ENCODE data around the gene ZFP91. TPM values are rescaled to one million over a fixed set of nuclear protein-coding genes. Genes with fewer than 3 reads are reported as not detected.

The ZFP91 gene
- total and polyA plus RNA-seq, 9 of the 15 experiments (the other 6 are each of a cell fraction or from before 2014, with no cell fraction given) = 17.6 to 58.3 (median 34.0) TPM

DNA sequence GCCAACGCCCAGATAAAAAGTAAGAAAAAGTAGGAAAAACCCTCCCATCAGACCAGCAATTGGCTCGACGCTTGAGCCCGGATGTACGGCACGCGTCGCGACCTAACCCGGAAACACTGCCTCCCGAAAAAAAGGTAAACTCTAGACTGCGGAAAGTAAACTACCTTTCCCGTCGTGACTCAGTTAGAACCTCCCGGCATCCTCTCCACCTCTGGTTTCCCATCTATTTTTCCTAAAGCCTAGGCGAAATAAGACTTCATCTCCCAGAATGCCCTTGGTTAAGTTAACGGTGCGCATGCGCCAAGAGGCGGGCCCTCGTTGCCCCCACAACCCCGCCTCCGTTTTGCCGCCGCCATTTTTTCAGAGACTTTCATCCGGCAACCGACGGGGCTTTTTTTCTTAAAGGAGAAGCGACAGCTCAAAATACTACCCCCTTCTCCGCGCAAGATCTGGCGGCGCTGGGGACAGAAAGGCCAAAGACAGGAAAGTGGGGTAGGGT lies 678 bp upstream of the ZFP91 start (continued):
- TF ChIP-seq, protein P1, sequence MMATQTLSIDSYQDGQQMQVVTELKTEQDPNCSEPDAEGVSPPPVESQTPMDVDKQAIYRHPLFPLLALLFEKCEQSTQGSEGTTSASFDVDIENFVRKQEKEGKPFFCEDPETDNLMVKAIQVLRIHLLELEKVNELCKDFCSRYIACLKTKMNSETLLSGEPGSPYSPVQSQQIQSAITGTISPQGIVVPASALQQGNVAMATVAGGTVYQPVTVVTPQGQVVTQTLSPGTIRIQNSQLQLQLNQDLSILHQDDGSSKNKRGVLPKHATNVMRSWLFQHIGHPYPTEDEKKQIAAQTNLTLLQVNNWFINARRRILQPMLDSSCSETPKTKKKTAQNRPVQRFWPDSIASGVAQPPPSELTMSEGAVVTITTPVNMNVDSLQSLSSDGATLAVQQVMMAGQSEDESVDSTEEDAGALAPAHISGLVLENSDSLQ (IDR thresholded peaks at IDR 0.05) = no peak
- TF ChIP-seq, protein P2, sequence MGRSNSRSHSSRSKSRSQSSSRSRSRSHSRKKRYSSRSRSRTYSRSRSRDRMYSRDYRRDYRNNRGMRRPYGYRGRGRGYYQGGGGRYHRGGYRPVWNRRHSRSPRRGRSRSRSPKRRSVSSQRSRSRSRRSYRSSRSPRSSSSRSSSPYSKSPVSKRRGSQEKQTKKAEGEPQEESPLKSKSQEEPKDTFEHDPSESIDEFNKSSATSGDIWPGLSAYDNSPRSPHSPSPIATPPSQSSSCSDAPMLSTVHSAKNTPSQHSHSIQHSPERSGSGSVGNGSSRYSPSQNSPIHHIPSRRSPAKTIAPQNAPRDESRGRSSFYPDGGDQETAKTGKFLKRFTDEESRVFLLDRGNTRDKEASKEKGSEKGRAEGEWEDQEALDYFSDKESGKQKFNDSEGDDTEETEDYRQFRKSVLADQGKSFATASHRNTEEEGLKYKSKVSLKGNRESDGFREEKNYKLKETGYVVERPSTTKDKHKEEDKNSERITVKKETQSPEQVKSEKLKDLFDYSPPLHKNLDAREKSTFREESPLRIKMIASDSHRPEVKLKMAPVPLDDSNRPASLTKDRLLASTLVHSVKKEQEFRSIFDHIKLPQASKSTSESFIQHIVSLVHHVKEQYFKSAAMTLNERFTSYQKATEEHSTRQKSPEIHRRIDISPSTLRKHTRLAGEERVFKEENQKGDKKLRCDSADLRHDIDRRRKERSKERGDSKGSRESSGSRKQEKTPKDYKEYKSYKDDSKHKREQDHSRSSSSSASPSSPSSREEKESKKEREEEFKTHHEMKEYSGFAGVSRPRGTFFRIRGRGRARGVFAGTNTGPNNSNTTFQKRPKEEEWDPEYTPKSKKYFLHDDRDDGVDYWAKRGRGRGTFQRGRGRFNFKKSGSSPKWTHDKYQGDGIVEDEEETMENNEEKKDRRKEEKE (IDR thresholded peaks at IDR 0.05; ENCODE audit: borderline replicate concordance in 1 of 2, control insufficient read depth in 1 of 2, low read depth in 2 of 2, low read length in 1 of 2) = no peak
- no peak for TF ChIP-seq FOXA3 (CRISPR knock-in tag; conservative IDR thresholded peaks at IDR 0.05 in 1 of 2, IDR thresholded peaks at IDR 0.05 in 1 of 2)
- TF ChIP-seq ETV6 (IDR thresholded peaks at IDR 0.05; ENCODE audit: borderline replicate concordance in 1 of 2, low read depth in 2 of 2, low read length in 1 of 2) = no peak
- TF ChIP-seq ETV6 (CRISPR knock-in tag; IDR thresholded peaks at IDR 0.05; ENCODE audit: borderline replicate concordance) = no peak
- TF ChIP-seq PHF21A (IDR thresholded peaks at IDR 0.05; ENCODE audit: borderline replicate concordance, low read depth) = no peak
- no peak for TF ChIP-seq CCNT2 (IDR thresholded peaks at IDR 0.05; ENCODE audit: borderline replicate concordance, extremely low read depth, insufficient read length, low read depth, low read length)
- TF ChIP-seq RUNX1 (IDR thresholded peaks at IDR 0.05; ENCODE audit: low read depth) = no peak
- no peak for TF ChIP-seq ZKSCAN1 (IDR thresholded peaks at IDR 0.05; ENCODE audit: low read depth, low read length)
- TF ChIP-seq, protein P3, sequence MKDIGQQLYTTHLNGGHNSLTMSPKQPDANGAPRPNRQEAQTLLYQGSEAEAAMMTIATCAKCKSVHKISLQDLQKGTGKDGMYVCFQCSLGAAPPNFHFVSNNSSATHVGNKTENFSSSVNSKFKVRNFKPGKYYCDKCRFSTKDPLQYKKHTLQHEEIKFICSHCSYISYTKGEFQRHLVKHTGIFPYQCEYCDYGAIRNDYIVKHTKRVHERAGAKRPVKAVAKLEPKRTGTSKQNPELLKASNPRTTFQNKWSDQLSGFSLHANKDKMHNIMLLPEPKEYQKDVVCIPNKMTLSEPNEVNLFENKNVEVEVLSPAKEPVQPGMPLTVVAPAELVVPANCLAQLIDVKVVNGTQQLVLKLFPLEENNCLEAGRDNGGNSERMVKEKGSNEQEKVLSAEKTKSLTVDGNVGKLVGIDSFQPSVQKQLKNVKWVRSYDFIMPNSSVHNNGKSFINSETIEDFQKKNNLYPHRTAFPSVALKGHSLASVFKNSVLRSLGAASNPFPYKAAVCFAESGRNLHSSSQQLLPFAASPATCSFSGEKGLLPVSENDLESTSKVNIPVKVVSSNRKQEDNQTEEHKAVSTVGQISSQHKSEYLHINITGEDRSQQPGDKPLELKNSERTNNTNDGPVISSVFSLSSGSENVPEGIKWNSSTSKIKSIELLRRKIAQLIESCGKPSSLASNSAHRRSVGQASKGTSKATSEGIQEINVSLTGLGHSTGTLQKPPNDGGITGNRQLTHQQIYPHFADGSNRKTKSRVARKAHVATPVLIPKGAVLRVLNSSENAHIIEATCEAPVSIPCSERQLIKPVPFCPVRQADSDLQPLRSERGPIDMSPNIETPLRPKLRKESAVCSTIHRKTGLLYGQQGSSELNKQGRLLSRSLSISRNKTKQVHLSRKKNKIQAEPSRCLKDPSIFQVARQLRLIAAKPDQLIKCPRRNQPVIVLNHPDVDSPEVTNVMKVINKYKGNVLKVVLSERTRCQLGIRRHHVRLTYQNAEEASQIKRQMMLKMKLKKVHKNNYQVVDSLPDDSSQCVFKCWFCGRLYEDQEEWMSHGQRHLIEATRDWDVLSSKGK (CRISPR knock-in tag; IDR thresholded peaks at IDR 0.05) = no peak
- TF ChIP-seq ZNF140 (CRISPR knock-in tag; IDR thresholded peaks at IDR 0.05) = no peak
- no peak for TF ChIP-seq MIER1 (IDR thresholded peaks at IDR 0.05; ENCODE audit: low read depth)
- no peak for TF ChIP-seq ATF1 (CRISPR knock-in tag; IDR thresholded peaks at IDR 0.05)
- peak; percentile 94 for TF ChIP-seq ATF1 (tag; IDR thresholded peaks at IDR 0.05)
- no peak for TF ChIP-seq PTTG1 (tag; IDR thresholded peaks at IDR 0.05; ENCODE audit: low read depth)
- TF ChIP-seq ZNF253 (CRISPR knock-in tag; conservative IDR thresholded peaks at IDR 0.05) = no peak
- peak; percentile 75 for TF ChIP-seq RBFOX2 (IDR thresholded peaks at IDR 0.05; ENCODE audit: low read depth, low read length)
- no peak for TF ChIP-seq HDAC3 (IDR thresholded peaks at IDR 0.05; ENCODE audit: borderline replicate concordance, partially characterized antibody)
- TF ChIP-seq ZNF197 (CRISPR knock-in tag; IDR thresholded peaks at IDR 0.05; ENCODE audit: low read depth) = peak; percentile 90
- no peak for TF ChIP-seq RBM15 (IDR thresholded peaks at IDR 0.05; ENCODE audit: insufficient read depth, low read length)
- TF ChIP-seq HDAC8 (tag; IDR thresholded peaks at IDR 0.05) = no peak
- TF ChIP-seq MAFG (tag; conservative IDR thresholded peaks at IDR 0.05) = no peak

Measured in K562 (cell line).